PFSK-1 (cell line): ENCODE data around the gene NLRC3.

Experiments used
- FOXP2 ChIP-seq: optimal IDR thresholded peaks from 2 replicates; pipeline ENCODE3; 2011; ENCODE audit warnings: borderline replicate concordance, control low read depth, inconsistent platforms; ENCODE audit not compliant: insufficient read depth; ENCODE audit errors: extremely low read length, extremely low read depth
- POLR2AphosphoS5 ChIP-seq: IDR thresholded peaks from 2 replicates; pipeline ENCODE4 v1.6.1; 2012; ENCODE audit warnings: low read depth, mild to moderate bottlenecking, control low read depth, low read length, moderate library complexity
- SIN3A ChIP-seq: IDR thresholded peaks from 2 replicates; pipeline ENCODE4 v1.6.1; 2012; ENCODE audit warnings: mild to moderate bottlenecking, low read length, moderate library complexity, borderline replicate concordance; ENCODE audit not compliant: insufficient read depth
- TAF1 ChIP-seq: IDR thresholded peaks from 2 replicates; pipeline ENCODE4 v1.6.1; 2012; ENCODE audit warnings: low read length, control low read depth, borderline replicate concordance; ENCODE audit not compliant: insufficient read depth
- TF ChIP-seq, protein P1 (sequence below), 2 experiments: IDR thresholded peaks; 2 replicates each; pipeline versions ENCODE4 v1.6.1 to v1.8.0; 2011 to 2012; ENCODE audit warnings: low read depth in 2 of 2, low read length in 2 of 2, control low read depth in 1 of 2, inconsistent platforms in 1 of 2, mild to moderate bottlenecking in 1 of 2, moderate library complexity in 1 of 2; ENCODE audit not compliant: insufficient read depth in 1 of 2

The NLRC3 gene

GRCh38 chr16:3519581-3519980, 57.6 kb downstream of the NLRC3 start:
- no peak for TF ChIP-seq SIN3A
- TF ChIP-seq FOXP2: no peak
- TF ChIP-seq POLR2AphosphoS5: no peak
- no peak for TF ChIP-seq TAF1
- TF ChIP-seq, protein P1, sequence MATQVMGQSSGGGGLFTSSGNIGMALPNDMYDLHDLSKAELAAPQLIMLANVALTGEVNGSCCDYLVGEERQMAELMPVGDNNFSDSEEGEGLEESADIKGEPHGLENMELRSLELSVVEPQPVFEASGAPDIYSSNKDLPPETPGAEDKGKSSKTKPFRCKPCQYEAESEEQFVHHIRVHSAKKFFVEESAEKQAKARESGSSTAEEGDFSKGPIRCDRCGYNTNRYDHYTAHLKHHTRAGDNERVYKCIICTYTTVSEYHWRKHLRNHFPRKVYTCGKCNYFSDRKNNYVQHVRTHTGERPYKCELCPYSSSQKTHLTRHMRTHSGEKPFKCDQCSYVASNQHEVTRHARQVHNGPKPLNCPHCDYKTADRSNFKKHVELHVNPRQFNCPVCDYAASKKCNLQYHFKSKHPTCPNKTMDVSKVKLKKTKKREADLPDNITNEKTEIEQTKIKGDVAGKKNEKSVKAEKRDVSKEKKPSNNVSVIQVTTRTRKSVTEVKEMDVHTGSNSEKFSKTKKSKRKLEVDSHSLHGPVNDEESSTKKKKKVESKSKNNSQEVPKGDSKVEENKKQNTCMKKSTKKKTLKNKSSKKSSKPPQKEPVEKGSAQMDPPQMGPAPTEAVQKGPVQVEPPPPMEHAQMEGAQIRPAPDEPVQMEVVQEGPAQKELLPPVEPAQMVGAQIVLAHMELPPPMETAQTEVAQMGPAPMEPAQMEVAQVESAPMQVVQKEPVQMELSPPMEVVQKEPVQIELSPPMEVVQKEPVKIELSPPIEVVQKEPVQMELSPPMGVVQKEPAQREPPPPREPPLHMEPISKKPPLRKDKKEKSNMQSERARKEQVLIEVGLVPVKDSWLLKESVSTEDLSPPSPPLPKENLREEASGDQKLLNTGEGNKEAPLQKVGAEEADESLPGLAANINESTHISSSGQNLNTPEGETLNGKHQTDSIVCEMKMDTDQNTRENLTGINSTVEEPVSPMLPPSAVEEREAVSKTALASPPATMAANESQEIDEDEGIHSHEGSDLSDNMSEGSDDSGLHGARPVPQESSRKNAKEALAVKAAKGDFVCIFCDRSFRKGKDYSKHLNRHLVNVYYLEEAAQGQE (IDR thresholded peaks at IDR 0.05; ENCODE audit: insufficient read depth in 1 of 2, low read depth in 2 of 2, low read length in 2 of 2): no peak

DNA sequence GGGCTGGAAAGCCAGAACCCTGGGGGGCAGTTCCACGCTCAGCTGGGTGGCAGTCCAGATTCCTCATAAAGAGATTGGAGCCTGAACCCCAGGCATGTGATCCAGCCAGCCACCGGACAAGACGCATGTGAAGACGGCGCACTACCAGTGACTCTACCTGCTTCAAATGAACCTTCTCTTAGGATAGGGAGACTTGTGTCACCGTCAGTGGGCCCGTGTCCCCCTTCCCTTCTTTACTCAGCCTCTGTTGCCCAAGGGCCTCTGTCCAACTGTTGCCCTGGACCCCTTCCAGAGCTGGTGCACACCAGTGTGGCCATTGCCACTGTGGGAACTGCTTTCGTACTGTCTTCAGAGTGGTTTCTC, 58.2 kb downstream of the NLRC3 start:
- TF ChIP-seq, protein P1 (IDR thresholded peaks at IDR 0.05; ENCODE audit: insufficient read depth in 1 of 2, low read depth in 2 of 2, low read length in 2 of 2): no peak
- TF ChIP-seq POLR2AphosphoS5: no peak
- no peak for TF ChIP-seq FOXP2
- no peak for TF ChIP-seq SIN3A
- no peak for TF ChIP-seq TAF1

DNA sequence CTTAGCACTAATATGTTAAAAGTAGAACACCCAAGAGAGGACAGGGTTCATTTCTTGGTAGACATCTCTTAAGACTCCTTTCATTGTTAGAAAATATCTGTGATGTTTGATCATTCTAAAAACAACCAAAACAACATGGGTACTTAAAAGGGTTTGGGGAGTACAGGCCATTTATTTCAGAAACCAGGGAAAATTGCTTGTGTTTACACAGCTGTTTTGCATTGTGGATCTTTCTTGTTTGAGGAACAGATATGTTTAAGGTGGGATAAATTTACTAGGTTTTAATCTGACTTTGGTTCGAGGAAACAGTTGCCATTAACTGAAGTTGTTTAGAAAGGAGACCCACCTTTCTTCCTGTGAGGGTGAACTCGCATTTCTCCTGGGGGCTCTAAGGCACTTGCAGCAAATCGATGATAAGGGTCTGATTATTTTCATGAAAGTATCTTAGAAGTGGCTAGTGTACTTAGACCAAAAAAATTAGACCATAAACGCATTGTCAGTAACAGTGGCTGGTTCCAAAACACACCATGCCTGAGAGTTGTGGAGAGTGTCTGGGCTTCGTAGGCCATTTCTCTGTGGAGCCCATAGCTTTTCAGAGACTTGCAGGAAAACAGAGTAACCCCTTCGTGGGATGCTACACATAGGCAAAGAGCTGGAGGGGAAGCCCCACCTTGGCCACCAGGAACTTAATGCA, 58.8 kb downstream of the NLRC3 start:
- TF ChIP-seq TAF1: no peak
- no peak for TF ChIP-seq POLR2AphosphoS5

DNA sequence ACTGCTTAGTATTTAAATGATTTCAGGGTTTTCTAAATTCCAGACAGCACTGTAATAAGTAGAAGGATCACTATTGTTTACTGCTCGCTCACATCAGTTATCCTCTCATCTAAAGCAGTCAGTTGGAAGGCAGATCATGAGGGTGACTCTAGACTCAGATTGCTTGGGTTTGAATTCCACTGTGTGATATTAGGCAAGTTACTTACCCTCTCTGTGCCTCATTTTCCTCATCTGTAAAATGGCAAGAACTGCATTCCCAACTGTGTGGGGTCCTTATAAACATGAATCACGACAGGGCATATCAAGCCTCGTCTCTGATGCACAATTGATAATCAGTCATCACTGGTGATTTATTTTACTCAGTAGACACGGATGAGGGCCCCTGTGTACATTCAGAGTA, 61.3 kb downstream of the NLRC3 start:
- no peak for TF ChIP-seq TAF1
- no peak for TF ChIP-seq FOXP2
- TF ChIP-seq, protein P1 (IDR thresholded peaks at IDR 0.05; ENCODE audit: insufficient read depth in 1 of 2, low read depth in 2 of 2, low read length in 2 of 2): no peak
- no peak for TF ChIP-seq SIN3A
- TF ChIP-seq POLR2AphosphoS5: no peak

GRCh38 chr16:3514621-3515020, 62.6 kb downstream of the NLRC3 start:
- no peak for TF ChIP-seq TAF1
- no peak for TF ChIP-seq SIN3A
- TF ChIP-seq, protein P1 (IDR thresholded peaks at IDR 0.05; ENCODE audit: insufficient read depth in 1 of 2, low read depth in 2 of 2, low read length in 2 of 2): no peak
- TF ChIP-seq FOXP2: no peak
- no peak for TF ChIP-seq POLR2AphosphoS5
